GM19193 (cell line): ENCODE data around the gene SHB.

Experiments
- POLR2A ChIP-seq: IDR thresholded peaks from 4 replicates; pipeline ENCODE4 v1.6.1; 2011; ENCODE audit not compliant: insufficient read depth, insufficient read length; ENCODE audit errors: extremely low read depth

The SHB gene

GRCh38 chr9:38043931-38044623 is 24.9 kb downstream of the SHB start:
- no peak for TF ChIP-seq POLR2A

GRCh38 chr9:38042626-38043357 is 26.2 kb downstream of the SHB start:
- no peak for TF ChIP-seq POLR2A

DNA sequence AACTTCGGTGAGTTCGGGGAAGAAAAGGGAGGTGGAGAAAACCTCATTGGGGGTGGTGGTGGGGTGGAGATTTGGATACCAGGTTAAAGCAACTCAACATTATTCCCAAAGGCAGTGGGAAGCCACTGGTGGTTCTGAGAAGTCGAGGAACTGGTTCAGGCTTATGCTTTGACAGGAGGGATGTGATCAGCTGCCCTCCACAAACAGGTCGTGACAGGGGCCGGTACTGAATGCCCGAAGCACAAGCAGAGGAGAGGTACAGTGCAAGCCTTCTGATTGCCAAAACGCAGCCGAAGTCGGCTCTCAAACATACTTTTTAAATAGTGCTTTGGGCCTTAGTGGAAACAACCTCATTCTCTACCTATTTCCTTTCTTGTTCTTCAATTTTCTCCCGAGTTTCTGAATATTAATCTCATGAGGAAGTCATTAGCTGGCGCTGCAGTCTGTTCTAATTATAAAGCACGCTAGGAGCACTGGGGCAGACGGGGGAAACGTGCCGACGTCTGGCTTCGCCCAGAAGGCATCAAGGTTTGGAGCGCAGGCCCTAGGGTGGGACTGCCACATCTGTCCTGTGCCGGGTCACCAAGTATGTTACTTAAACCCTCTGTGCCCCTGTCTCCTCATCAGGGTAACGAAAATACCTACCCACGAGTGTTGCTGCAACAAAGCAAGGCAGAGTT is 27.3 kb downstream of the SHB start:
- no peak for TF ChIP-seq POLR2A

- TF ChIP-seq POLR2A: no peak
Measured at GRCh38 chr9:38039907-38040682, 28.9 kb downstream of the SHB start.

DNA sequence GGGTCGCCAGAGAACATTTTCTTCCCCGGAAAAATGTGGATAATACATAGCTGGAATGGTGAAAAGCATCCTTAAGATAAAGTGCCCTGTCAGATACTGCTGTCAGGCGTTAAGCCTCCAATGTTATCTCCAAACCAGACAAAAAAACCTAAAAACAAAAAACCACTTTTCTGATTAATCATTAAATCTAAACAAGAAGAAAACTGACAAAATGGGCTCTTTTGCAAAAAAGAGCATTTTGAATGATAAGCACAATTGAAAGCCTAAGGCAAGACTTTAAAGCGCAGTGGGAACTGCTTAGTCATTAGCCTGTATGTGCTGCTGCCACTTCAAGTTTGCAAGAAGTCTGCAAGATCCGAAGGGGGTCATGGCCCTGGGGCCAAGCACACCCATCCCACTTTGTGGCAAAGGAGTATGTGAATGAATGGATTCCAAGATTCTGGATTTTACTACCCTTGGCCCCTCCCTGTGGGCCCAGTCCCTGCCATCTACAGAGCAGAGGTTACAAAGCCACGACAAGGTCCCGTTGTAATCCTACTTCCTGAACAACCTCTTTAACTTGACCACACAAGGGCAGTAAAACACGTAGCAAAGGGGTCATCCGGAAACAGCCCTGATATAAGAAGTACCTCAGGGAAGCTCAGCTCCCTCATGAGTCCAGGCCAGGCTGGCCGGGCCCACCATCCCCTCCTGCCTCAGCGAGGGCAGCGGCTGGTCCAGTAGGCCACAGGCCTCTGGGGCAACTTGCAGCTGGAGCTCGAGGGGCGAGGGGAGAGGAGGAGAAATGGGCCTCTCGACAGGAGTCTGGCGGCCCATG is 29.7 kb downstream of the SHB start:
- TF ChIP-seq POLR2A: no peak

GRCh38 chr9:38038307-38039089 is 30.5 kb downstream of the SHB start:
- TF ChIP-seq POLR2A: no peak

DNA sequence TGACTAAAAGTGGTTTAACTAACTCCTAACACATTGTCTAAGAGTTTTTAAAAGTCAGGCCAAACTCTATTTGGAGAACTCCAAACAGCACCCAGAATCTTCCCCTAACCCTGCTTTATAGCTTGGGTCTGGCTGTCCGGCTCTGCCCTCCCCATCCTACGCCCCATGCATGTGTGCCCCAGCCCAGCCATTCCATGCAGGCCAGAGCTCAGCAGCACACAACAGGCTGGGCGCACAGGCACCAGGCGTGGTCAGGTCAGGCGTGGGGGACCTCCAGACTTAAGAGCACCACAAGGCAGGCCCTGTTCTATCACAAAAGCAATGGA is 31.1 kb downstream of the SHB start:
- no peak for TF ChIP-seq POLR2A

- no peak for TF ChIP-seq POLR2A
Measured at GRCh38 chr9:38036359-38037084, 32.5 kb downstream of the SHB start.

DNA sequence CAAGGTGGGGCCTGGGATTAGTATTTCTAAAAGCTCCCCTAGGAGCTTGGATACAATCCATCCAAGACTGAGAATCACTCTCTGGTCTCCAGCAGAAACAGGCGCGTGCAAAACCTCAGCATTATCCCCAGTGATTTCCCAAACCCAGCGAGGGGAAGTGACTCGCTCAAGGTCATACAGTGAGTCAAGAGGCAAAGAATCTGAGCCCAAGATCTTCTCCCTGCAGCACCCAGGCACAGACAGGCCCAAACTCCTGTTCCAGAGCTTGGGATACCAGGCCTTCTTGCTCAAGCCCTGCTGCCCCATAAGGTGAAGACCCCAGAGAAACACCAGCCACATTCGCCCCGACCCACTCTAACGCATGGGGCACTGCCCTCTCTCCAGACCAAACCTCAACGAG is 33.2 kb downstream of the SHB start:
- no peak for TF ChIP-seq POLR2A

GRCh38 chr9:38033941-38034340 is 35.1 kb downstream of the SHB start:
- no peak for TF ChIP-seq POLR2A

DNA sequence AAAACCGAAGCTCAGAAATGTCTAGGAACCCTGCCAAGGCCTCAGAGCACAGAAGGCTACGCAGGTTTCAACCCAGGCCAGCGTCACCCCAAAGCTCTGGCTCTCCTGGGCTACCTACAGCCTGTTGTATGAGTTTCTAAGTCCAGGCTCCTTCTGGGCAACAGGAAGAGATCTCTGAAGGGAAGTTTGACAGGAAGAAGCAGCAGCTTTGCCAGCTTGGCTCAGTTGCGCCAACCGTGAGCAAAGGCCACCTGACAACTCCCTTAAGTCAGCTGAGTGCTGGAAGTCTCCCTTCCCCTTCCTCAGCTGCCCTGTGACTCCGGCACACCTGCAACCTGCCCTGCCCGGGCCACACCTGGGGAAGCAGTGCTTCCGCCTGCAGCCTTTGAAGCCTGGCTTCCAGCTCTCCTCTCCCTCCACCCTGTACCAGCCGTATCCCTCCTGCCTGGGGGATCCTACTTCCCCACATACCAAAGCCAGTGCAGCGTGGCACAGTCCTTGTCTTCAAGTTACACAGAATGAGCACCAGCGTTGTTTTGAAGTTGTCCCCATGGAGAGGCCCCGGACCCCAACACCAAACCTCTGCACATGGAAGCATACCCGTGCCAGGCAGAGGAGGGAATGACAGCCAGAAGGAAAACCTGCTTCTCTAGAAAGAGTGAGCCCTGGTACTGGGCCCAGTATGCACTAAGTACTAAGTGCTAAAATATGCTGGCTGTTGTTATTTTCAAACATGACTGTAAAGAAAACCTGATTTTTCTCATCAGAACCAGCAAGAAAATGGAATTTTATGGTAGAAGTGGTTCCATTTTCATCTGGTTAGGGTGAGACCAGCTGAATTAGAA is 36.5 kb downstream of the SHB start:
- TF ChIP-seq POLR2A: no peak

GRCh38 chr9:38031594-38031993 is 37.4 kb downstream of the SHB start:
- TF ChIP-seq POLR2A: no peak

DNA sequence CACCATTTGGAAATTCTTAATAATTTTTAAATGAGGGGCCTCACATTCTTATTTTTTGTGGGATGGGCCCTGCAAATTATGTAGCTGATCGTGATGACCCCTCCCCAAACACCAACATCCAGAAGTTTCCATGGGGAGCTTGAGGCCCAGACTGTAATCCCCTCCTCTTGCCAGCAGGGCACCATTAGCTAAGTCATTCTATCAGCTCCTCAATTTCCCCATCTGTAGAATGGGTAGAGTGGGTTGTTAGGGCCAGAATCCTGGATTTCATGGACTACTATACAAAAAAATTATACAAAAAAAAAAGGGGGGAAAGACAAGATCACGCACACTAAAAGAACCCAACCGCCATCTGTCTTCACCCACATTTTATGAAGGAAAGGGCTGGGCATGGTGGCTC is 38.4 kb downstream of the SHB start:
- TF ChIP-seq POLR2A: no peak
